Ectodermal cell (in vitro differentiated cells): ENCODE data around the gene AGMAT.

Experiments used
- H3K27ac ChIP-seq: 2 replicates; pipeline ENCODE4 v1.7.0; 2013; ENCODE audit warnings: mild to moderate bottlenecking, low read depth, low read length; ENCODE audit not compliant: insufficient read depth, poor library complexity, severe bottlenecking
- H3K27me3 ChIP-seq: 2 replicates; pipeline ENCODE4 v1.7.0; 2013; ENCODE audit warnings: mild to moderate bottlenecking, low read length; ENCODE audit not compliant: insufficient read depth, control insufficient read depth, poor library complexity, severe bottlenecking
- H3K36me3 ChIP-seq: one replicate; pipeline ENCODE4 v1.7.0; 2013; ENCODE audit warnings: low read length; ENCODE audit not compliant: control insufficient read depth, insufficient read depth
- H3K4me1 ChIP-seq: one replicate; pipeline ENCODE4 v1.7.0; 2013; ENCODE audit warnings: low read length; ENCODE audit not compliant: control insufficient read depth, insufficient read depth
- H3K4me3 ChIP-seq: 2 replicates; pipeline ENCODE4 v1.7.0; 2013; ENCODE audit warnings: low read depth, low read length, control low read depth; ENCODE audit not compliant: insufficient read depth
- H3K9me3 ChIP-seq: 2 replicates; pipeline ENCODE4 v1.7.0; 2013; ENCODE audit warnings: mild to moderate bottlenecking, low read length, moderate library complexity; ENCODE audit not compliant: control insufficient read depth
- WGBS, 2 experiments: methylation state at CpG; one replicate each; pipeline ENCODE4 v1.1.7; 2013; ENCODE audit warnings: missing lambda C conversion rate in 2 of 2; 5-methylcytosine and 5-hydroxymethylcytosine counted together

The AGMAT gene

DNA sequence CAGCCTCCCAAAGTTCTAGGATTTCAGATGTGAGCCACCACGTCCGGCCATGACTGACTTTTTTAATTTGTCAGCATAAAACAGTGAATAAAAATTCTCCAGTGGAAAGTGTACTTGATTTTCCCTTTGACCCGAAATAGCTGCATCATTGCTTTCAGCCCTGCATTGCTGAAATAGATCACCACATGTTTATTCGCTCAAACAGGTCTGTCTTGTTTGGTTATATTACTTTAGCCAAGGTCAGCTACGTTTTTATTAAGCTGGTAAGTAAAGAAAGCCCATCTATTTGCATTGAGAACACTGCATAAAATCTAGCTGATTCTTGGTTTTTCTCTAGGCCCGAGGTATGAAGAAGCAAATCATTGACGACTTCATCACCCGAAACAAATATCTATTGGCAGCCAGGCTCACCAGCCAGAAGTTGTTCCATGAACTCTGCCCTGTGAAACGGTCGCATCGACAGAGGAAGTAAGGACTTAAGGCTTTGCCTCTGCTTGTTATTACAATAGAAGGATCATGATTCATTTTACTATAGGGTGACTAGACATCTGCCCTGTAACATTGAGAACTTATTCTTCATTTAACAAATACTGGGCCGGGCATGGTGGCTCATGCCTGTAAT, 25.6 kb downstream of the AGMAT start:
- H3K27me3 ChIP-seq, result no peaks in the 10 kb centered on the region
- H3K27ac ChIP-seq, result no peak overlapping the region
- no peaks in the 10 kb centered on the region for H3K4me1 ChIP-seq
- peaks cover 10% of the 10 kb centered on the region for H3K36me3 ChIP-seq
- no peak overlapping the region for H3K4me3 ChIP-seq
- WGBS, 2 experiments, result 95 to 96% methylated on average over 12 of the region's 12 CpGs
- H3K9me3 ChIP-seq, result no peaks in the 10 kb centered on the region

DNA sequence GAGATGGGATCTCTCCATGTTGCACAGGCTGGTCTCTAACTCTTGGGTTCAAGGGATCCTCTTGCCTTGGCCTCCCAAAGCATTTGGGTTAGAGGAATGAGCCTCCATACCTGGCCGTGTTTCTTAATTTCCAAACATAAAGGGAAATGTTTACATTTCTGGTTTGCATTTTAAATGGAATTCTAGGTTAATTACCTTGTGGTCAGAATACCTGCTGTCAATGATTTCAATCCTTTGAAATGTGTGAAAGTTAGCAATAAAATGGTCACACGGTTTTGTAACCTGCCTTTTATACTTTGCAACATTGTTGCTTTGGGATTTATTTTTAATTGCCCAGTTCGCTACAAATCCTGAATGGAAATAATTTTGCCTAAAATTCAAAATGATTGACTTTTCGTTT, 26.3 kb downstream of the AGMAT start:
- Histone ChIP-seq H3K27ac (no peak overlapping the region), H3K36me3 (peaks cover 10% of the 10 kb centered on the region), H3K4me3 (no peak overlapping the region), H3K27me3 (no peaks in the 10 kb centered on the region), H3K9me3 (no peaks in the 10 kb centered on the region), H3K4me1 (no peaks in the 10 kb centered on the region)
- WGBS, 2 experiments, result 93 to 97% methylated on average over 4 of the region's 4 CpGs

DNA sequence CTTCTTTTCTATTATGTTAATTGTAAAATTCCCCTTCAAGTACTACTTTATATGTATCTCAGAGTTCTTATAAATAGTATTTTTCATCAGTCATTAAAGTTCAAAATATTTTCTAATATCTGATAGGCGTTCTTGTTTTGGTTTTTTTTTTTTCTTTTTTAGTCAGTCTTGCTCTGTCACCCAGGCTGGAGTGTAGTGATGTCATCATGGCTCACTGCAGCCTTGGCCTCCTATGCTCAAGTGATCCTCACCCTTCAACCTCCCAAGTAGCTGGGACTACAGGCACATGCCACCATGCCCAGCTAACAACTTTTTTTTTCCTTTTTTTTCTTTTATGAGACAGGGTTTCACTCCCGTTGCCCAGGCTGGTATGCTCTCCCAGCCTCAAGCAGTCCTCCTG, 27.3 kb downstream of the AGMAT start:
- no peak overlapping the region for H3K4me3 ChIP-seq
- no peaks in the 10 kb centered on the region for H3K27me3 ChIP-seq
- H3K27ac ChIP-seq, result no peak overlapping the region
- 89 to 94% methylated on average over 2 of the region's 2 CpGs for WGBS, 2 experiments
- peaks cover 10% of the 10 kb centered on the region for H3K36me3 ChIP-seq
- H3K4me1 ChIP-seq, result no peaks in the 10 kb centered on the region
- H3K9me3 ChIP-seq, result no peaks in the 10 kb centered on the region

DNA sequence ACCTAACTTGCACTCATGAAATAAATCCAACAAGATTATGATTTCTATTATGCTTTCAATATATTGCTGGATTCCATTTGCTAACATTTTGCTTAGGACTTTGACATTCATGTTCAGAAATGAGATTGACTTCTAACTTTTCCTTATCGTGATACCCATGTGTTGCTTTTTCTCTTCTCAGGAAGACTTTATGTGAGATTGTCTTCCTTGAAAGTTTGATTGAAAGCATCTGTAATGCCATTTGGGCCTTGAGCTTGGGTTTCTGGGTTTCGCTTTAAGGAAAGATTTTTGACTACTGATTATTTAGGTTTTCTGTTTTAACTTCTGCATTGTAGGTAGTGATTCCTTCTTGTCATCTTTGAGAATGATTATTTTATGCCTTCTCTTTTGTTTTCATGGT, 27.8 kb downstream of the AGMAT start:
- Histone ChIP-seq H3K4me3 (no peak overlapping the region), H3K4me1 (no peaks in the 10 kb centered on the region), H3K27me3 (no peaks in the 10 kb centered on the region), H3K9me3 (no peaks in the 10 kb centered on the region), H3K27ac (no peak overlapping the region), H3K36me3 (peaks cover 5% of the 10 kb centered on the region)
- WGBS, 2 experiments, result 92 to 95% methylated on average over 2 of the region's 2 CpGs

DNA sequence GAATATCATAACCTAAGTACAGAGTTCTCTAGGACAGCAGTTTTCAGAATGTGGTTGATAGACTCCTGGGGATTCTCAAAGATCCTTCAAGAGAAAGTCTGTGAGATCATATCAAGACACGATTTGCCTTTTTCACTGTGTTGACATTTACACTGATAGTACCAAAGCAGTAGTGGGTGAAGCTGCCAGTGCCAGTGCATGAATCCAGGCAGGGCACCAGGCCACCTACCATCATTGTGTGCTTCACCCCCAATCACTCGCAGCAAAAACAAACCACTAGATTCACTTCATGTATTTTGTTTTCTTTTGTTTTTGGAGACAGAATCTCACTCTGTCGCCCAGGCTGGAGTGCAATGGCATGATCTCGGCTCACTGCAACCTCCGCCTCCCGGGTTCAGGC, 34.3 kb downstream of the AGMAT start:
- no peak overlapping the region for H3K4me3 ChIP-seq
- 94 to 97% methylated on average over 6 of the region's 6 CpGs for WGBS, 2 experiments
- H3K9me3 ChIP-seq, result no peaks in the 10 kb centered on the region
- H3K27ac ChIP-seq, result no peak overlapping the region
- H3K27me3 ChIP-seq, result no peaks in the 10 kb centered on the region
- H3K4me1 ChIP-seq, result no peaks in the 10 kb centered on the region
- peaks cover 21% of the 10 kb centered on the region for H3K36me3 ChIP-seq

DNA sequence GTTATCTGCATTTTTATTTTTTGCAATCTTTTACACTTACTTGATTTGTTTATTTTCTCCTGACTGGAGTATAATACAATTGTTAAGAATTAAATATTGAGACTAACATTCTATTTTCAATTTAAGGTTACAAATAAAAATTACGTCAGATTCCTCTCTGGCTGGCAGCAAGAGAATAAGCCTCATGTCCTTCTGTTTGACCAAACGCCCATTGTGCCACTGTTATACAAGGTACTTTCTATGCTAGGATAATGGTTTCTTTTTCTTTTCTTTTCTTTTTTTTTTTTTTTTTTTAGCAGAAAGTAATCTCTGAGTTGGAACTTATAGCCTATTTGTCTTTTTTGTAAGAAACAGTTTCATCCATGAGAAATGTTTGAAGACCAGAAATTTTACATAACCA, 38.2 kb downstream of the AGMAT start:
- H3K27ac ChIP-seq, result no peak overlapping the region
- 100% methylated on average over 1 to 2 of the region's 2 CpGs for WGBS, 2 experiments
- peaks cover 24% of the 10 kb centered on the region for H3K36me3 ChIP-seq
- H3K4me1 ChIP-seq, result no peaks in the 10 kb centered on the region
- no peaks in the 10 kb centered on the region for H3K9me3 ChIP-seq
- H3K4me3 ChIP-seq, result no peak overlapping the region
- H3K27me3 ChIP-seq, result no peaks in the 10 kb centered on the region

DNA sequence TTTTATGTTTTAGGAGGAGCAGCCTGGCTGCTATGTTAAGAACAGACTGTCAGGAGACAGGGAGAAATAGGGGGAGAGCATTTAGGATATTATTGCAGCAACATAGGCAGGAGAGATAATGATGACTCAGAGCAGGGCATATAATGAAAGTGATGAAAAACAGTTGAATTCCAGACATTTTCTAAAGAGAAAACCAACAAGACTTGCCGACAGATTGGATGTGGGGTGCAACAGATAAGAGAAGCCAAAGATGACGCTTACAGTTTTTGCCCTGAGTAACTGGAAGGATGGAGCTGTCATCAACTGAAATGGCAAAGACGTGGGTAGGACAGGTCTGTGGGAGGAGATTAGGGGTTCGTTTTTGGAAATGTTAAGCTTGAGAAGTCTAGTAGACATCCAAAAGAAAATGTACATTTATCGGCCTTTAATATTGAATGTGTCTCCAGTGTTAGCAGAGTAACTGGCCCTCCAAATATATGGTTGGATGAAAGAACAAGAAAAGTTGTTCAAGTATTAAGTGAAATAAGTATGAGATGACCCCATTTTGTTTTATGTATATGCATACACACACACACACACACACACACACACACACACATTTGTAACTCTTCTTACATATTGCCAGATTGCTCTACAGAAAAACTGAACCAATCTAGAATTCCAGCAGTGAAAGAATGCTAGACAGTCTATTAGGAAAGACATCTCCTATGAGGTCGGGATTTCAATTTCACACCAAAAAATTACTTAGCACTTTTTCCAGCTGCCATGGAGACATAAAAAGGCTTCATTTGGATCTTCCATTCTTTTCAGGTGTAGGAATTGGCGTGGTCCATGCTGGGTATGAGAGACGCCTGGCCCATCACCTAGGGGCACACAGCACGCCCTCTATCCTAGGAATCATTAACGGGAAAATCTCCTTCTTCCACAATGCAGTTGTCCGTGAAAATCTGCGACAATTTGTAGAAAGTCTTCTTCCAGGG, 41.0 kb downstream of the AGMAT start:
- 95 to 96% methylated on average over 12 of the region's 12 CpGs for WGBS, 2 experiments
- Histone ChIP-seq H3K9me3 (no peaks in the 10 kb centered on the region), H3K27ac (no peak overlapping the region), H3K4me3 (no peak overlapping the region), H3K4me1 (no peaks in the 10 kb centered on the region), H3K36me3 (peaks cover 26% of the 10 kb centered on the region), H3K27me3 (no peaks in the 10 kb centered on the region)

DNA sequence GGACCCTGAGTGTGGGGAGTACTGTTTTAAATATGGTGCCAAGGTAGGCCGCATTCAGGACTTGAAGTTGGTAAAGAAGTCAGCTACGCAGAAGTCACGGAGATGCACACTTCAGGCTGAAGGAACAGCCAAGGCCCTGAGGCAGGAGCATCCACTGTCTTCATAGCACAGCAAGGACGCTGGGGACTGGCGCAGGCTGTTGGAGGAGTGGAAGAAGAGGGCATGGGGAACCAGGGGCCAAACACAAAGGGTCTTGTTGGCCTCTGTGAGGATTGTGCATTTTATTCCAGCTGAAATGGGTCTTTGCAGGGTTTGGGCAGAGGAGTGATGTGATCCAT, 41.6 kb downstream of the AGMAT start:
- H3K4me1 ChIP-seq, result no peaks in the 10 kb centered on the region
- H3K9me3 ChIP-seq, result no peaks in the 10 kb centered on the region
- H3K36me3 ChIP-seq, result peaks cover 24% of the 10 kb centered on the region
- H3K27ac ChIP-seq, result no peak overlapping the region
- no peak overlapping the region for H3K4me3 ChIP-seq
- 96 to 97% methylated on average over 5 of the region's 5 CpGs for WGBS, 2 experiments
- H3K27me3 ChIP-seq, result no peaks in the 10 kb centered on the region

DNA sequence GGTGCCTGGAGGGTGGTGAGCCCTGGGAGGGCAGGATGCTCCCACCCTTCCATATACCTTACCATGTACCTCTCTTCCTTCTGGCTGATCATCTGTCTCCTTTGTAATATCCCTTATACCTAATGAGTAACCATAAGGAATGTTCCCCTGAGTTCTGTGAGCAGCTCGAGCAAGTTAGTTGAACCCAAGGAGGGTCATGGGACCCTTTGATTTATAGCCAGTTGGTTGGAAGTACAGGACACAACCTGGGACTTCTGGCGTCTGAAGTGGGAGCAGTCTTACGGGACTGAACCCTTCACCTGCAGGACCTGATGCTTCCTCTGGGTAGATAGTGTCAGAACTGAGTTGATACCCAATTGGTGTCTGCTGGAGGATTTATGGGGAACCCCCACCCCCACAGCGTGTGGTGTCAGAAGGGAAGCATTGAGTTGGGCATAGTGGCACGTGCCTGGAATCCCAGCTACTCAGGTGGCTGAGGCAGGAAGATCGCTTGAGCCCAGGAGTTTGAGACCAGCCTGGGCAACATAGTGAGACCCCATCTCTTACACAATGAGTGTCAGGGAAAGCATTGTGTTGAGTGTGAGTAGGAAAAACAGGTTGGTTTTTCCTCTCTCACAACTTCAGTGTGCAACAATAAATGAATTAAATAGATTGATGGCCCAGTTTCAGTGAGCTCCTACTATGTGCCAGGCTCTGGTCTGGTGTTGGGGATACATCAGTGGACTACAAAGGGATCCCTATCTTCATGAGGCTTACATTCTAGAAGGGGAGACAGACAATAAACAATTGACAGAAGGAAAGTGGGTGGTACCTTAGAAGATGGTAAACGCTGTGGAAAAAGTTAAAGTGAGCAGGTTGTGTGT, 42.2 kb downstream of the AGMAT start:
- no peaks in the 10 kb centered on the region for H3K27me3 ChIP-seq
- no peaks in the 10 kb centered on the region for H3K9me3 ChIP-seq
- H3K27ac ChIP-seq, result no peak overlapping the region
- no peaks in the 10 kb centered on the region for H3K4me1 ChIP-seq
- H3K4me3 ChIP-seq, result no peak overlapping the region
- WGBS, 2 experiments, result 87 to 89% methylated on average over 7 of the region's 7 CpGs
- peaks cover 18% of the 10 kb centered on the region for H3K36me3 ChIP-seq
